GM04504 (cell line): Measurements from ENCODE around the gene SLC38A1.

Experiments used
- DNase-seq: peaks from one replicate; pipeline ENCODE4 v3.0.0-alpha.2; 2012; ENCODE audit warnings: low read depth

Gene SLC38A1

DNA sequence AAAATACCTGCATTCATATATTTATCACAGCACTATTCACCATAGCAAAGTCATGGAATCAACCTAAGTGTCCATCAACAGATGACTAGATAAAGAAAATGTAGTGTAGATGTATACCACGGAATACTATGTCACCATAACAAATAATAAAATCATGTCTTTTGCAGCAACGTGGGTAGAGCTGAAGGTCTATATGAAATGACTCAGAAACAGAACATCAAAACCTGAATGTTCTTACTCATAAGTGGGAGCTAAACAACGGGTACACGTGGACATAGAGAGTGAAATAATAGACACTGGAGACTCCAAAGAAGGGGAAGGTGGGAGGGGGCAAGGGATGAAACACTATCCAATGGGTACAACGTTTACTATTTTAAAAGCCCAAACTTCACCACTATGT is 37.9 kb downstream of the SLC38A1 start:
- no peak for DNase-seq

DNA sequence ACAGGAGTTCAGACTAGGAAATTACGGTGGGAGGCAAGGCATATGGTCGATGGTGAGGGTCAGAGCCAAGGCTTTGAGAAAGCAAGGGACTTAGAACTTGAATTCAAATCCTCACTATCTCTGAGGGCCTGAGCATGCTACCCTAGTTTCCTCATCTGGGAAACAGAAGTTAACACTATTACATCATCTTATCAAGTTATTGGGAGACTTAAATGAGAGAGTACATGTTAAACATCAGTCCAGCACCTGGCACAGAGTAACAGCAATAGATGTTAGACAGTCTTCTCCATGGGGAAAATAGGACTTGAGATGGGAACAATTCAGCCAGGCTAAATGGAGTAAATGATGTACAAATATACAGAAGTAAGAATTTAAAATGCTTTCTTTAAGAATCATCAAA is 38.5 kb downstream of the SLC38A1 start:
- DNase-seq, result no peak

DNA sequence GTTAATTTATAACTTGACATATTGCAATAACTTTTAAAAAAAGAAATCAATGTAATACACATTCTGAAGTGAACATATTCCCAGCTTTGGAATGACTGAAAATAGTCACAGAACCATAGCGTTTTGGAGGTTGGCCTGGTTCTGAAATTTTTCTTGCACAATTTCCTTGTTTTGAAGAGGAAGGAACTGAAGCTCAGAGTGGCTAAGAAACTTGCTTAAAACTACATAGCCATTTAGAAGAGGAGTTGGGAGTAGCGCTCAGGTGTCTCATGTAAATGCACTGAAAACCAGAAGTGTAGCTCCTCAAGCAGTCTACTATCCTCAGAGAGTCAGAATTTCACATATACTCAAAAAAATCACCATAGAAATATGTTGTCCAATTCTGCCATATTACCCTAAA is 41.2 kb downstream of the SLC38A1 start:
- DNase-seq, result no peak

DNA sequence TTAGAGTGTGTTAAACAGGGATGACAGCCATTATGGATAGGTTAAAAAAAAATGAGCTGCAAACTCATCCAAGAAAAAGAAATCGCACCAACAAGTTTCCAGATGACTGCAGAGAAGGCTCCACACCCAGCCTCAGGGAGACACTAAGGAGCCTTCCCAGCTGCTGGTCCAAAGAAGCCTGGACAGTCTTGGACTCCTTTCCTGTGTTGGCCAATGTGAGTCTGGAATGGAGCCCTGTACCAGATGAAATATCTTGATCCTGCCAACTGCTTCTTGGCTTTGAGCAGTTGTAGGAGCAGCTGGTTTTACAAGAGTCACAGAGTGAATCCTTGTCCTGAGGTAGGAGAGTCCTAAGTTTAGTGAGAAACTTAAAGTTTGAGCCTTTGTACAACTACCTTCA is 44.5 kb downstream of the SLC38A1 start:
- peak; percentile 85 for DNase-seq

DNA sequence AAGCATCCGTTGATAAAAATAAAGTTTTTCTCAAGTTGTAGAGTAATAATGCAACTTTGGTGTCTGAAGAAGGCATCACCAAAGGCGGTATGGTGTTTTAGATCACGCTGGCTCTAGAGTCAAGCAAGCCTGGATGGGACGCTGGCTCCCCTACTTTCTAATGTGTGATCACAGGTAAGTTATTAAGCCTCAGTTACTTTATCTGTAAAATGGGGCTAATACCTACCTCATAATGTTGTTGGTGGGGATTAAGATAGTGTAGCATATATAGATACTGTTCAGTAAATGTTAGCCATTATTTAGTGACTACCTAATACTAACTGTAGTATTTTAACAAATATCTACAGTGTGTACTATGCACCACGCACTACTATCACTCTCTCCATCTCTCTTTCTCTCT is 45.8 kb downstream of the SLC38A1 start:
- no peak for DNase-seq

DNA sequence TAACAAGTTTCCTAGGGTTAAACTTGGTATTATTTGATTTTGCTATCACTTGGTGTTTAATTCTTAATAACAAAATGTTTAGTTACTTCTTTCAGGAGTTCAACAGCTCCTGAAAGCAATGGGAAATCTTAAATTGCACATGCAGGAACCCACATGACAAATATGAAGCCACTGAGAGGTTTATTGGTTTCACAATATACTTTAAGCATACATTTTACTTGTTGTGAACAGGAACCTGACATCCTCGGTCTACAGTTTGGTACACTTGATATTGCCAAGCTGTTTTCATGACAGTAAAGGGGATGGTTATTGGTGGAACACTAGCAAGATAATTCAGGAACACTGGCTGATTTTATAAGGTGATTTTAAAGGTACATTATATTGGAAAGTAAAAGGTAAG is 46.2 kb downstream of the SLC38A1 start:
- no peak for DNase-seq

DNA sequence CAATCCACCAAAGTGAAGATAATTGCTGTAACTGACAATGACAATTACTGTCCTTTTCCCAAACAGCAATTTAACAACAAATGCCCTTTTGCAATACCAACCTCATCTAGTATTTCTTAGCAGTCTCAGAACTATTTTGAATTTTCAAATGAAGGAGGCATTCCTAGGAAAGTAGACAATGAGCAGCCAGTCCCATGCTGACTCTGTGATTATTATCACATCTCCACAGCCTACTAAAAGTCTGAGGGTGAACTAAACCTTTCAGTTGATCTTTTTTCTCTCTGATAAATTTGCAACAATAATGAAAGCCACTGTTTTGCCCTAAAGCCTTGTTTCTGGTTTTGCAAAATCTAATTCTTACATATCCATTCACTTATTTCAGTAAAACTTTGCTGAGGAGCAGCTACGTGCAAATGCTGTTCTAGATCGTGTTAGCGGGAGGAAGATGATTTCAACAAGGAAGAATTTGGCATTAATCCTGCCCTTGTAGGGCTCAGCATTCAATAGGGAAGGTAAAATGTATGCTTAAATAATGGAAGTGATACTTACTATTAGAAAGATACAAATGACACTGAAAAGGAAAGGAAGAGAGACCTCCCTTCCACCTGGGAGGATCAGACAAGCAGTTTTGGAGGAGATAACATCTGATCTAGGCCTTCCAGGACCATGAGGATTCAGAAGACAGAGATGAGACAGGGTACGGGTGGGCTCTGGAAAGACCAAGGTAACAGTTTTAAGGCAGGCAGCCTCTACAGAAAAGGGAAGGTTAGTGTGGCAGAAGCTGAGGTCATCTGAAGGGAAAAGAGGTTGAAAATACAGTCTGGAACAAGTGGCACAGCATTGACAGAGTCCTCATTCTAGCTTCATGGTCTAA is 47.4 kb downstream of the SLC38A1 start:
- no peak for DNase-seq

DNA sequence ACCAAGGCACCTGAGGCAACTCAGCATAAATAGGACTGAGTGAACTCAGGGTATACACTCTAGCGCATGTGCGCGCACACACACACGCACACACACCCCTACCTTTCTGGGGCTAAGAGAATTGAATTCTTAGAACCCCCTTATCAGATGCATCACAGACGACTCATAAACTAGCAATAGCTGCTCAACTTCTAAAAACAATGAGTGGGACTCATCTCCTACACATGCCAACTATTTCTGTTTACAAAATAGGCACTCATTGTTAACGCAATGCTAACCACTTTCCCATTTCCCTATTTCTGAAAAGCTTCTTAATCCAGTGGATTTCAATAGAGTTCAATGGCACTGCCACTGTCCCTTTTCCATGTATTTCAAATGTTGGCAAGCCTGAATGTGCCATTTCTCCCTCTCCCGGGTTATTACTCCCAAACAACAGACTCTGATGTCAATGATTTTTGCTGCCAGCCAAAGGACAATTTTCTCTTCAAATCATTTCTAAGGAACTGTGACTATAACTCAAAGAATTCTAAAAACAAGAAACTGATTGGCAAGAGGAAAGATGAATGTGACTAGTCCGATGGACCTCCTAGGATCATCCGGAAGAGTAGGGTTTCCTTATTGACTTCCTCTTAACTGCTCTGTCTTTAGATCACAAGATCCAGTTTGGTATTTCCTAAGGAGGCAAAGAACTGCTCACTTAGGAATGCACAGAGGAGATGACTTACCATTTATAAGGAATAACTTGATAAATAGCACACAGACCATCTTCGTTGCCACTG is 48.8 kb downstream of the SLC38A1 start:
- peak; percentile 24 for DNase-seq

DNA sequence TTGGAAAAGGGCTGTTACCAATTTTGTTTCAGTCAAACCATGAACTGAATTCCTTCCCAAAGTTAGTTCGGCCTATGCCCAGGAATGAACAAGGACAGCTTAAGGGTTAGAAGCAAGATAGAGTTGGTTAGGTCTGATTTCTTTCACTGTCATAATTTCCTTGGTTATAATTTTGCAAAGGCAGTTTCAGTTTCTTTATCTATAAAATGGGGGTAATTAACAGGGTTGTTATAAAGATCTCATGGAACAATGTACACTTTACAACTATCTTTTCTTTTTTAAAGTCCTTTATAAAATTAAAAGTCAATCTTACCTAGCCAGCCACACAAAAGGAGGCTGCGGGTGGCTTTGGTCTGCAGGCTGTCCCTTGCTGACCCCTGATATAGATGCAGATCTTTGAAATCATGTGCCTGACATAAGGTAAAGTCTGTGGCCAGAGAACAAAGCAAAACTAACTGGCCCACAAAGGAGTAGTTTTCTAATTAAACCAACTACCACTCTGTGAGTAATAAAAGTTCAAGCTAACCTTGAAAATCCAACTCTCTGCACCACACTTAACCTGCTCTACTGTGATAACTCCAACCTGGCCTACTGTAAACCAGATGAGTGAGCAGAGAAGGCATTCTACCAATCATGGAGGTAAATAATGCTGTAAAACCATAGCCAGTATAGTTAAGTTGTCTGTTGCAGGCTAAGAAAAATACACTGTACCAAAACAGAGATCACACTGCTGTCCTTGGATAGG is 49.5 kb downstream of the SLC38A1 start:
- no peak for DNase-seq

DNA sequence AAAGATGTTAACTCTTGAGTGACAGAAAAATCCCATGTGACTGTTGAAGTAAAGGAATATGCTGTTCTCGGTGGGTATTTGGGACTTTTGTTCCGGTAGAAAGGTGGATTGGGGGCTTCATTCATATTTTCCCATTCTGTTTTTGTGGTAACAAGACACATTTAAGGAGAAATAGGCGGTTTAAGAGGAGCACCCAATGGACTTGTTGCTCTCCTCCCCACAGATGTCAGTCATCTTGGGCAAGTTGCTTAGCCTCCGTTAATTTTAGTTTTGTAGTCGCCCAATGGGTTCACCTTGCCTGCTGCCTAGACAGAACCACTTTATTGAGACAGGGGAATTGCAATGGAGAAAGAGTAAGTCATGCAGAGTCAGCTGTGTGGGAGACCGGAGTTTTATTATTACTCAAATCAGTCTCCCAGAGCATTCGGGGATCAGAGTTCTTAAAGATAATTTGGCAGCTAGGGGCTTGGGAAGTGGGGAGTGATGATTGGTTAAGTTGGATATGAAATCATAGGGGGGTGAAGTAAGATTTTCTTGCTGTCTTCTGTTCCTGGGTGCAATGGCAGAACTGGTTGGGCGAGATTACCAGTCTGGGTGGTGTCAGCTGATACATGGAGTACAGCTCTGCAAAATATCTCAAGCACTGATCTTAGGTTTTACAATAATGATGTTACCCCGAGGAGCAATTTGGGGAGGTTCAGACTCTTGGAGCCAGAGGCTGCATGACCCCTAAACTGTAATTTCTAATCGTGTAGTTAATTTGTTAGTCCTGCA is 50.3 kb downstream of the SLC38A1 start:
- no peak for DNase-seq

DNA sequence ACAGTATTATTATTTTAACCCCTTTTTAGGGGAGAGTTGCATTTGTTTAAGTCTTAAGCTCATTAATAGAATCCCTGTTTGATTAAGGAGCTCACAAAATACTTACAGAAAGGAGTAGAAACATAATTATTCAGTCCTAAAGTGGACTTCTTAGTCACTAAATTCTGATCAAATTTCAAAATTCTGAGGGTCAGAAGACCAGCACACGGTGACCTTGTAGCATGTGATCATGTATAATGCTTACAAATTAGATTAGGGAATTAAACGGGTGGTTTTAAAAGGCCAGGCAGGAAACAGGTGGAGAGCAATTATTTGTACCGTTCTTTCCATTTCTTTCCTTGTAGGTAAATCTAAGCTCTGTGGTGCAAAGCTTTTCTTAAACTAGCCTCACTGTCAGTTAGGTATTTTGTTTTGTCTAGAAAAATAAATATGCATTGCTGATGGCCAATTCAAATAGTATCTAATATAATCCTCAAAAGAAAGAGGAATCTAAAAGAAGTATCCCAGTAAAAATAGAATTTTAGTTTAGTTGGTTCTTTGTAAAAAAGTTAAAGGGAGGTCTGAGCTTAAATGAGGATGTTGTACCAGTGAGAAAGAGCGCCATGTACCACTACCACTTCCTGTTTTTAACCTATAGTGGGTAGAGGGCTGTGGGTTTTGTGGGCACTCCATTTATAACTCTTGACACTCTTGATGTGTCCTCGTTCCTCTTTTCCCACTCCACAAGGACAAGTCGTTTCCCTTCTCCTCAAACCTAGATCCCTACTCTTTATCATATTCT is 51.1 kb downstream of the SLC38A1 start:
- no peak for DNase-seq

DNA sequence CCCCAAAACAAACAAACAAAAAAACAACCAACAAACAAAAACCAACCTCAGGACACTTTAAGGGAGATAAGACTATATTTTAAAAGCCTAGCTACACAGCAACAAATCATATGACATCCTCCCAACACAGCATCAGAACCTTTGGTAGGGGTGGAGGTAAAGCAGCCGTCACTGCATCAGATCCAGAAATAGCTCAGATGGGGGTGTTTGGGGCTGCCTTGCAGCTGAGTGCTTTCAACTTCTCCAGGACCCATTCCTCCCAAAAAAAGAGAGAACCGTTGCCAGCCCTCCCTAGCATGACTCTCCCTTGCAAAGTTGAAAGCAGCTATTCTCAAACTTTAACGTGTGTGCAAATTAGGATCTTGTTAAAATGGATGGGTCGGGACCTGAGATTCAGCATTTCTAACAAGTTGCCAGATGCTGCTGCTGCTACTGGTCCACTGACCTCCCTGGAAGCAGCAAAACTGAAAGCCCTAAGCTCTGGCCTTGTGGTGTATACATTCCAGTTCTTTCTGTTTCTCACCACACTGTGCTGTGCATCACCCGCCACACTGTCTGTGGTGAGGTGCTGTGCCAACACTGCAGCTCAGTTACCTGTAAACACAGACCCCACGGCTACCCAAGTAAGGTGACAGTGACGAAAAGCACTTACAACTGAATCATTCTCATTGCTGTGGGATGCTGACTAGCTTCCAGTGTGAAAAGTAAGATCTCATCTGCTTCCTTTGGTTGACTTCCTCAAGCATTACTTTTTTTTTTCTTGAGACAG is 54.0 kb downstream of the SLC38A1 start:
- DNase-seq, result no peak

DNA sequence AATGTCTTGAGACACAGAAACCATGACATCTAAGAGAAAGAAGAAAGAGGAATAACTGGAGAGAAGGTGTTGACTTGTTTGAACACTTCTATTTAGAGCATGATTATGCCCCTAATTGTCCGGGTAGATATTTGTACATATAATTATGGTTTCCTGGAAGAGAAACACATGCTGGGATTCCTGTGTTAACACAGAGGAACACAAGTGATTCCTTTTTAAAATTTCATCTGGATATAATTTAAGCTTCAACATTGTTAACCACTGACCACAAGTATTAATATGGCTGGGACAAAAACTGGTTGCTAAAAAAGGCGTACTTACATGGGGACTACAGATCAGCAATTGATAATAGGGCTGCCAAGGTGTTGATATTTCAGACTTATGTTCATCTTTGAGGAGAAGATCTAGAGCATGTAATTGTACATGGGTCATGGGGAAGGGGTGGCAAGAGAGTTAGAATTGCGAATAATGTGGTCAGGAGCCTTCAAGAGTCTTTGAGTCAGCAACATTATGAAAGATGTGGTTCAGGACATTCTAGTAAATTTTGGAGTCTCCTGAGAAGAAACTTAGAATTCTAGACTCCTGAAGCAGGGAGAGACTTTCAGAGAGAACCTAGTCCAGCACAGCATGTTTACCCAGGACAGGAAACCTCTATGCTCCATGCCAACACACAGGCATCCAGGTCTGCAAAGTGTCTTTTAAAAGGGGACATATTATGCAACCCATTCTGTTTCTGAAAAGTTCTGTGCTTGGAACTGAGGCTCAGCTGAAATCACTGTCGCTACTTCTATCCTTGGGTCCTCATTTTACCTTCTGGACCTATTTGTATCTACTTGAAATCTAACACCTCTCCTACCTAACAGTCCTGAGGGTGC is 56.5 kb downstream of the SLC38A1 start:
- DNase-seq, result peak; percentile 14

DNA sequence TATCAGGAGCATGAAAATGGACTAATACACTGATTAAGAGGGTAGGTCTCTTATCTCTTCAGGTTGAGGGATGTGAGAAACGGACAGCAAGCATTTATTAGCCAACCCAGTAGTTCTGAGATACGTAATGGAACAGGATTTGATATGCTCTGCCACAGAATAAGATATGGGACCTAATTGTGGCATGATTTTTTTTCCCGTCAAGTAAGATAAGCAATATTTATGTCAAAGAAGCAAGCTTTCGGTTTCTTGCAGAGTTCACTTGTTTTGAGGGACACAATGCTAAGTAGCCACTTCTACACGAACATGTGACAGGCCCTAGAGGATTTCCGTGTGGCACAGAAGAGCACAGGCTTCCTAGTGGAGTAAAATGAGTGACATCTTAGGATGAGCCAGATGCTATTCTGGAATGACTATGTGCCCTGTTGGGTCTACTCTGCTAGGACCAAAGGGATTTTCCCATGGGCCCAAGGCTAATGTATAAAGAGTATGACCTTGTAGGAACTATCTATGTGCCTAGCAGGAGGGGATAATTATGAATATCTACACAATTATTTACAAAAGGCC is 57.9 kb downstream of the SLC38A1 start:
- no peak for DNase-seq

DNA sequence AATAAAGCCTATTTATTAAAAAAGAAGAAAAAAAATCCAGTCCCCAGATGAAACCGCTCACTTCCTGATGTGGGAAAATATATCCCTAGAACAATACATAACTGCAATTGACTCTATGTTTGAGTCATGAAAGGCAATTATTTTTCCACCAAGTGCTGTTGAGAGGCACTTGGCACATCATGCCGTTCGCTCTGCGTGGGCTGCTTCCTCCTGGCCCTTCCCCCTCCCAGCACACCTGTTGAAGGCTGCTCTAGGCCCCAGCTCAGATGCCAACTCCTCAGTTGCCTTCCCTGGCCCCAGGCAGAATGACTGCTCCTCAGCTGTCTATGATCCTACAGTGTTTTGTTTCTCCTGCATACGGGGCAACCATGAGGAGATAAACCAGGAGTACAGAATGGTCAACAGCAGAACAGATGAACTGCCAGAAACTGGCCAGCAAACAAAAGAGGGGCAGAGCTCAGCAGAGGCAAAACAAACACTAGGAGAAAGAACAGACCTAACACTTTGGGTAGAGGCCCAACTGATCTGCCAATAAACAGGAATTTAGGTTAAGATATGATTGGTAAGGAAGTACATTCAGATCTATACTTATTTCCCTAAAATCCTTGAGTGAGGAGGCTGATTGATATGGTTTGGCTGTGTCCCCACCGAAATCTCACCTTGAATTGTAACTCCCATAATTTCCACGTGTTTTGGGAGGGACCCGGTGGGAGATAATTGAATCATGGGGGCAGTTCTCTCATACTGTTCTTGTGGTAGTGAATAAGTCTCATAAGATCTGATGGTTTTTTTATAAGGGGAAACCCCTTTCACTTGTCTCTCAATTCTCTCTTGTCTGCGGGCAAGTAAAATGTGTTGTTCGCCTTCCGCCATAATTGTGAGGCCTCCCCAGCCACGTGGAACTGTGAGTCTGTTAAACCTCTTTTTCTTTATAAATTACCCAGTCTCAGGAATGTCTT is 58.6 kb downstream of the SLC38A1 start:
- DNase-seq, result no peak

DNA sequence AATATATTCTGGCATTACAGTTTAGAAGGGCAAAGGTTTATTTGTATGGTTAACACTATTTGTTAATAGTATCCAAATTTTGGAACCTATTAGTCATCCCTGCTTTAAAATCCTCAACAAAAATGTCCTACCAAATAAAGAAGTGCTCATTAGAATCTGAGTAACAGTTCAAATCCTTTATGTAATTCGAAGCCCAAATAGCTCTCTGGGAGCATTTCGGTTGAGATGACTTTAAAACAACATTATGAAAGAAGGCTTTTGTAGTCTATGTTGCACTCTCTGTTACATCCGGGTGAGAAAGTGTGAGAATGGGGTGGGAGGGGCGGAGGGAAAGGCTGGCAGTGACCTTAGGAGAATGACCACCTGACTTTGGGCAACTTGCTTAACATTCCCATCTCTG is 59.7 kb downstream of the SLC38A1 start:
- DNase-seq, result no peak

DNA sequence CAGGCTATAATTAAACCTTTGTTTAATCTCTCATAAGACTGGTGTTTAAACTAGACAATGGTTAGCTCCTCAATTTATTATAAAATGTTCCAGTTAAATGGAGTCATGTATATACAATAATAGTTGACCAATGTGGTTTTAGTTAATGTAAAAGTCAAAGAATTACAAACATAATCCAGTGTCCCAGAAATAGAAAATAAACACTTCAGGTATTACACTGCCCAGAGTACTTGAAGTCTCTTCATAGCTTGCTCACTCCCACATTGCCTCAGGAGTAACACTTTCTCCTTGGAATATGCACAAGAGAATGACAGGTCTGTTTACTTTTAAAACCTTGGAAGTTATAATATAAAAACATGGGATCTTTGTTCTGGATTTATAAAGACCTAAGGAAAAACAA is 60.5 kb downstream of the SLC38A1 start:
- no peak for DNase-seq

DNA sequence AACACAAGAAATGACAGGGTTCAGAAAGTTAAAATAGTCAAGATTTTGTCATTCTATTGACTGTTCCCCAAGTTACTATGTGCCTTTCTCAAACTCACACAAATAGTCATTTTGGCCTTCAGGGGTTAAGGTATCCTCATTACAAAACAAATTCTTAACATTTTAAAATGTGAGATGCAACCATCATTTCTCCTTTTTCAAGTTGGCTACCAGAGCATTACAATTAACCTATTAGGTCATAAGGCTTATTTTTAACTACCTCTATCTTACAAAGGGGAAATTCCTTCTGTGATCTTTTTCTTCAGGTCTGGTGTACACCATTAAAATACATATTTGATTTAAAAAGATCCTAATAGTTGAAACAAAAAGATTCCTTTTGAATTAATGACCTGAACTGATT is 61.2 kb downstream of the SLC38A1 start:
- DNase-seq, result no peak
